Neural cell (in vitro differentiated cells): ENCODE measurements around the gene SRF. TPM values are rescaled to one million over a fixed set of nuclear protein-coding genes. Genes with fewer than 3 reads are reported as not detected.
"Not testable (repeated sequence)": the region's sequence is repeated elsewhere in the genome, so short reads cannot be mapped to it uniquely, and the experiment has no call there.

Experiments used
- H2AFZ ChIP-seq: fragments of 200-600, 300-800 bp; sonication (generic), shearing (Covaris generic); 2 replicates; pipeline ENCODE4 v1.6.0; 2014; ENCODE audit warnings: low read depth, mild to moderate bottlenecking, antibody characterized with exemption, low read length, moderate library complexity
- H3F3A ChIP-seq: fragments of 200-600 bp; shearing (Covaris generic); 2 replicates; pipeline ENCODE4 v1.6.1; 2016; ENCODE audit warnings: mild to moderate bottlenecking, moderate library complexity, mixed read lengths, antibody characterized with exemption, low read length; ENCODE audit not compliant: insufficient read depth, poor library complexity, severe bottlenecking
- H3K27ac ChIP-seq: fragments of 200-600, 300-800 bp; sonication (generic), shearing (Covaris generic); 2 replicates; pipeline ENCODE4 v1.5.1; 2014; ENCODE audit warnings: mild to moderate bottlenecking, low read length, moderate library complexity
- H3K27me3 ChIP-seq: fragments of 300-800, 200-600 bp; sonication (generic), shearing (Covaris generic); 2 replicates; pipeline ENCODE4 v1.6.0; 2014; ENCODE audit warnings: mild to moderate bottlenecking, low read depth, low read length, moderate library complexity; ENCODE audit not compliant: insufficient read depth
- H3K36me3 ChIP-seq: fragments of 300-800, 200-600 bp; sonication (generic), shearing (Covaris generic); 2 replicates; pipeline ENCODE4 v1.5.1; 2014; ENCODE audit warnings: mild to moderate bottlenecking, antibody characterized with exemption, low read length, moderate library complexity; ENCODE audit not compliant: insufficient read depth
- H3K4me2 ChIP-seq: fragments of 300-800, 200-600 bp; sonication (generic), shearing (Covaris generic); 2 replicates; pipeline ENCODE4 v1.6.0; 2014; ENCODE audit warnings: mild to moderate bottlenecking, low read length
- H3K4me3 ChIP-seq: fragments of 300-800, 200-600 bp; sonication (generic), shearing (Covaris generic); 2 replicates; pipeline ENCODE4 v1.5.1; 2014; ENCODE audit warnings: mild to moderate bottlenecking, low read length, moderate library complexity
- H3K79me2 ChIP-seq: fragments of 200-600 bp; shearing (Covaris generic); replicated peaks from 2 replicates; pipeline ENCODE4 v1.6.0; 2014; ENCODE audit warnings: mild to moderate bottlenecking, low read length, moderate library complexity; ENCODE audit not compliant: insufficient read depth
- H3K9ac ChIP-seq: fragments of 300-800, 200-600 bp; sonication (generic), shearing (Covaris generic); 2 replicates; pipeline ENCODE4 v1.6.1; 2016; ENCODE audit warnings: mild to moderate bottlenecking, low read length, mixed read lengths
- H3K9me2 ChIP-seq: fragments of 200-600 bp; shearing (Covaris generic); 2 replicates; pipeline ENCODE4 v1.6.1; 2016; ENCODE audit warnings: mild to moderate bottlenecking, low read length, mixed read lengths; ENCODE audit not compliant: insufficient read depth
- H3K9me3 ChIP-seq: fragments of 200-600, 300-800 bp; sonication (generic), shearing (Covaris generic); 2 replicates; pipeline ENCODE4 v1.6.1; 2016; ENCODE audit warnings: mild to moderate bottlenecking, mixed run types, low read length, moderate library complexity, mixed read lengths
- H4K20me1 ChIP-seq: fragments of 200-600 bp; shearing (Covaris generic); 2 replicates; pipeline ENCODE4 v1.6.1; 2016; ENCODE audit warnings: mild to moderate bottlenecking, mixed run types; ENCODE audit not compliant: insufficient read depth
- EP300 ChIP-seq: fragments of 450-650 bp; conservative IDR thresholded peaks from 2 replicates; pipeline ENCODE4 v1.6.1; 2014; ENCODE audit warnings: antibody characterized with exemption, mild to moderate bottlenecking, moderate library complexity; ENCODE audit not compliant: poor library complexity, severe bottlenecking
- EZH2 ChIP-seq: fragments of 200-600, 300-800 bp; shearing (Covaris generic), sonication (generic); IDR thresholded peaks from 2 replicates; pipeline ENCODE4 v1.6.1; 2014; ENCODE audit warnings: antibody characterized with exemption, low read length, borderline replicate concordance, mild to moderate bottlenecking; ENCODE audit not compliant: insufficient read depth, poor library complexity, severe bottlenecking
- MXI1 ChIP-seq: fragments of 450-650 bp; conservative IDR thresholded peaks from 2 replicates; pipeline ENCODE4 v1.6.1; 2014; ENCODE audit warnings: antibody characterized with exemption, mild to moderate bottlenecking; ENCODE audit not compliant: poor library complexity, severe bottlenecking
- POLR2AphosphoS5 ChIP-seq: IDR thresholded peaks from 2 replicates; pipeline ENCODE4 v1.6.1; 2012
- RAD21 ChIP-seq: fragments of 450-650 bp; conservative IDR thresholded peaks from 2 replicates; pipeline ENCODE4 v1.6.1; 2014; ENCODE audit warnings: antibody characterized with exemption, mild to moderate bottlenecking, moderate library complexity
- SMC3 ChIP-seq: fragments of 450-650 bp; conservative IDR thresholded peaks from 2 replicates; pipeline ENCODE4 v1.6.1; 2014; ENCODE audit warnings: antibody characterized with exemption, mild to moderate bottlenecking, moderate library complexity; ENCODE audit not compliant: poor library complexity
- TAF1 ChIP-seq: IDR thresholded peaks from 2 replicates; pipeline ENCODE4 v1.6.1; 2012; ENCODE audit warnings: low read depth
- polyA plus RNA-seq: library from polyadenylated mRNA; depleted of rRNA; stranded (reverse); fragments of >200 nt; gene quantifications from 2 replicates; pipeline ENCODE4 v1.2.3, GENCODE V29; 2014
- TF ChIP-seq, protein P1 (sequence below): fragments of 450-650 bp; IDR thresholded peaks from 2 replicates; pipeline ENCODE4 v1.5.1; 2014; ENCODE audit warnings: antibody characterized with exemption, mild to moderate bottlenecking, moderate library complexity; ENCODE audit not compliant: poor library complexity, severe bottlenecking
- TF ChIP-seq, protein P2 (sequence below): IDR thresholded peaks from 2 replicates; pipeline ENCODE4 v1.6.1; 2012; ENCODE audit warnings: borderline replicate concordance

The SRF gene
- polyA plus RNA-seq, 1 donor from 2014 or later = 24.8 TPM

DNA sequence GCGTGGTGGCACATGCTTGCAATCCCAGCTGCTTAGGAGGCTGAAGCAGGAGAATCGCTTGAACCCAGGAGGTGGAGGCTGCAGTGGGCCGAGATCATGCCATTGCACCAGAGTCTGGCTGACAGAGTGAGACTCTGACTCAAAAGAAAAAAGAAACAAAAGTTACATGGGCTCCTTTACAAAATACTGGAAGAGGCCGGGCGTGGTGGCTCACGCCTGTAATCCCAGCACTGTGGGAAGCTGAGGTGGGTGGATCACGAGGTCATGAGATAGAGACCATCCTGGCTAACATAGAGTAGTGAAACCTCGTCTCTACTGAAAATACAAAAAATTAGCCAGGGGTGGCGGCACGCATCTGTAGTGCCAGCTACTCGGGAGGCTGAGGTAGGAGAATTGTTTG lies 31.1 kb upstream of the SRF start:
- H3K9ac ChIP-seq = not testable (repeated sequence)

GRCh38 chr6:43141644-43142043 lies 29.4 kb upstream of the SRF start:
- no peaks in the 10 kb centered on the region for H3K27me3 ChIP-seq
- no peaks in the 10 kb centered on the region for H4K20me1 ChIP-seq
- H3K79me2 ChIP-seq = no peaks in the 10 kb centered on the region
- no peak for TF ChIP-seq EP300
- TF ChIP-seq EZH2 = no peak
- TF ChIP-seq, protein P1, sequence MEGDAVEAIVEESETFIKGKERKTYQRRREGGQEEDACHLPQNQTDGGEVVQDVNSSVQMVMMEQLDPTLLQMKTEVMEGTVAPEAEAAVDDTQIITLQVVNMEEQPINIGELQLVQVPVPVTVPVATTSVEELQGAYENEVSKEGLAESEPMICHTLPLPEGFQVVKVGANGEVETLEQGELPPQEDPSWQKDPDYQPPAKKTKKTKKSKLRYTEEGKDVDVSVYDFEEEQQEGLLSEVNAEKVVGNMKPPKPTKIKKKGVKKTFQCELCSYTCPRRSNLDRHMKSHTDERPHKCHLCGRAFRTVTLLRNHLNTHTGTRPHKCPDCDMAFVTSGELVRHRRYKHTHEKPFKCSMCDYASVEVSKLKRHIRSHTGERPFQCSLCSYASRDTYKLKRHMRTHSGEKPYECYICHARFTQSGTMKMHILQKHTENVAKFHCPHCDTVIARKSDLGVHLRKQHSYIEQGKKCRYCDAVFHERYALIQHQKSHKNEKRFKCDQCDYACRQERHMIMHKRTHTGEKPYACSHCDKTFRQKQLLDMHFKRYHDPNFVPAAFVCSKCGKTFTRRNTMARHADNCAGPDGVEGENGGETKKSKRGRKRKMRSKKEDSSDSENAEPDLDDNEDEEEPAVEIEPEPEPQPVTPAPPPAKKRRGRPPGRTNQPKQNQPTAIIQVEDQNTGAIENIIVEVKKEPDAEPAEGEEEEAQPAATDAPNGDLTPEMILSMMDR = no peak
- no peak for TF ChIP-seq RAD21
- no peak for TF ChIP-seq MXI1
- TF ChIP-seq POLR2AphosphoS5 = no peak
- no peak for TF ChIP-seq TAF1
- TF ChIP-seq, protein P2, sequence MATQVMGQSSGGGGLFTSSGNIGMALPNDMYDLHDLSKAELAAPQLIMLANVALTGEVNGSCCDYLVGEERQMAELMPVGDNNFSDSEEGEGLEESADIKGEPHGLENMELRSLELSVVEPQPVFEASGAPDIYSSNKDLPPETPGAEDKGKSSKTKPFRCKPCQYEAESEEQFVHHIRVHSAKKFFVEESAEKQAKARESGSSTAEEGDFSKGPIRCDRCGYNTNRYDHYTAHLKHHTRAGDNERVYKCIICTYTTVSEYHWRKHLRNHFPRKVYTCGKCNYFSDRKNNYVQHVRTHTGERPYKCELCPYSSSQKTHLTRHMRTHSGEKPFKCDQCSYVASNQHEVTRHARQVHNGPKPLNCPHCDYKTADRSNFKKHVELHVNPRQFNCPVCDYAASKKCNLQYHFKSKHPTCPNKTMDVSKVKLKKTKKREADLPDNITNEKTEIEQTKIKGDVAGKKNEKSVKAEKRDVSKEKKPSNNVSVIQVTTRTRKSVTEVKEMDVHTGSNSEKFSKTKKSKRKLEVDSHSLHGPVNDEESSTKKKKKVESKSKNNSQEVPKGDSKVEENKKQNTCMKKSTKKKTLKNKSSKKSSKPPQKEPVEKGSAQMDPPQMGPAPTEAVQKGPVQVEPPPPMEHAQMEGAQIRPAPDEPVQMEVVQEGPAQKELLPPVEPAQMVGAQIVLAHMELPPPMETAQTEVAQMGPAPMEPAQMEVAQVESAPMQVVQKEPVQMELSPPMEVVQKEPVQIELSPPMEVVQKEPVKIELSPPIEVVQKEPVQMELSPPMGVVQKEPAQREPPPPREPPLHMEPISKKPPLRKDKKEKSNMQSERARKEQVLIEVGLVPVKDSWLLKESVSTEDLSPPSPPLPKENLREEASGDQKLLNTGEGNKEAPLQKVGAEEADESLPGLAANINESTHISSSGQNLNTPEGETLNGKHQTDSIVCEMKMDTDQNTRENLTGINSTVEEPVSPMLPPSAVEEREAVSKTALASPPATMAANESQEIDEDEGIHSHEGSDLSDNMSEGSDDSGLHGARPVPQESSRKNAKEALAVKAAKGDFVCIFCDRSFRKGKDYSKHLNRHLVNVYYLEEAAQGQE = no peak
- no peak for TF ChIP-seq SMC3
- no peaks in the 10 kb centered on the region for H3K9me3 ChIP-seq
- no peaks in the 10 kb centered on the region for H3F3A ChIP-seq
- H3K27ac ChIP-seq = no peak overlapping the region
- H2AFZ ChIP-seq = no peak overlapping the region
- H3K9ac ChIP-seq = no peak overlapping the region
- no peak overlapping the region for H3K4me3 ChIP-seq
- no peak overlapping the region for H3K4me2 ChIP-seq
- no peaks in the 10 kb centered on the region for H3K9me2 ChIP-seq
- H3K36me3 ChIP-seq = no peaks in the 10 kb centered on the region

More for the DNA sequence above, 31.1 kb upstream of the SRF start:
- not testable (repeated sequence) for H4K20me1 ChIP-seq, H3K4me2 ChIP-seq, H3K27me3 ChIP-seq, H3K9me2 ChIP-seq, H2AFZ ChIP-seq, H3K27ac ChIP-seq, H3K9me3 ChIP-seq, H3K36me3 ChIP-seq, H3K79me2 ChIP-seq, H3F3A ChIP-seq, H3K4me3 ChIP-seq

GRCh38 chr6:43142101-43142500 lies 29.0 kb upstream of the SRF start:
- Histone ChIP-seq H2AFZ (no peak overlapping the region), H3F3A (no peaks in the 10 kb centered on the region), H3K36me3 (no peaks in the 10 kb centered on the region), H3K9me3 (no peaks in the 10 kb centered on the region), H3K27me3 (no peaks in the 10 kb centered on the region), H3K9ac (no peak overlapping the region), H3K4me3 (no peak overlapping the region), H3K27ac (no peak overlapping the region), H3K79me2 (no peaks in the 10 kb centered on the region), H4K20me1 (no peaks in the 10 kb centered on the region), H3K9me2 (no peaks in the 10 kb centered on the region), H3K4me2 (no peak overlapping the region)
- TF ChIP-seq, protein P2 = no peak
